DOHH2 (cell line): ENCODE results near the gene AMACR.

Source experiments
- H3F3A ChIP-seq: fragments of 200-600 bp; sonication (generic), shearing (Covaris generic); 2 replicates; pipeline ENCODE4 v1.6.0; 2016; ENCODE audit warnings: antibody characterized with exemption, mild to moderate bottlenecking; ENCODE audit not compliant: control insufficient read depth, insufficient read depth
- H3K27ac ChIP-seq: fragments of 200-600 bp; sonication (generic); 2 replicates; pipeline ENCODE4 v1.5.1; 2014; ENCODE audit warnings: low read depth, mild to moderate bottlenecking, low read length, moderate library complexity
- H3K27me3 ChIP-seq: fragments of 200-600 bp; sonication (generic); 2 replicates; pipeline ENCODE4 v1.6.1; 2014; ENCODE audit warnings: mild to moderate bottlenecking, low read length, mixed read lengths; ENCODE audit not compliant: control insufficient read depth
- H3K36me3 ChIP-seq: fragments of 200-600 bp; sonication (generic); 2 replicates; pipeline ENCODE4 v1.6.1; 2014; ENCODE audit warnings: mild to moderate bottlenecking, low read length, moderate library complexity, mixed read lengths; ENCODE audit not compliant: control insufficient read depth
- H3K4me1 ChIP-seq: fragments of 200-600 bp; sonication (generic); 2 replicates; pipeline ENCODE4 v1.6.1; 2014; ENCODE audit warnings: mild to moderate bottlenecking, low read length, mixed read lengths; ENCODE audit not compliant: control insufficient read depth
- H3K4me2 ChIP-seq: fragments of 200-600 bp; sonication (generic); 2 replicates; pipeline ENCODE4 v1.6.0; 2014; ENCODE audit warnings: mild to moderate bottlenecking, low read length, moderate library complexity
- H3K4me3 ChIP-seq: fragments of 200-600 bp; sonication (generic); 2 replicates; pipeline ENCODE4 v1.5.1; 2014; ENCODE audit warnings: mild to moderate bottlenecking, low read length, mixed read lengths
- H3K79me2 ChIP-seq: fragments of 200-600 bp; sonication (generic); 2 replicates; pipeline ENCODE4 v1.6.1; 2014; ENCODE audit warnings: mild to moderate bottlenecking, low read length, mixed read lengths; ENCODE audit not compliant: control insufficient read depth
- H3K9me2 ChIP-seq: fragments of 200-600 bp; sonication (generic); replicated peaks from 2 replicates; pipeline ENCODE4 v1.6.1; 2014; ENCODE audit warnings: mild to moderate bottlenecking, low read length, mixed read lengths; ENCODE audit not compliant: control insufficient read depth
- H3K9me3 ChIP-seq: fragments of 200-600 bp; sonication (generic); 2 replicates; pipeline ENCODE4 v1.6.1; 2014; ENCODE audit warnings: antibody characterized with exemption, low read length, mixed read lengths; ENCODE audit not compliant: control insufficient read depth, insufficient read depth
- H4K20me1 ChIP-seq: fragments of 200-600 bp; sonication (generic); 2 replicates; pipeline ENCODE4 v1.6.0; 2014; ENCODE audit warnings: low read depth, mild to moderate bottlenecking, antibody characterized with exemption, low read length, moderate library complexity; ENCODE audit not compliant: control insufficient read depth, insufficient read depth
- CTCF ChIP-seq: fragments of 200-600 bp; sonication (generic); IDR thresholded peaks from one replicate; pipeline ENCODE4 v1.5.1; 2014; ENCODE audit warnings: antibody characterized with exemption, mild to moderate bottlenecking, low read depth, low read length; ENCODE audit not compliant: poor library complexity, severe bottlenecking
- EZH2phosphoT487 ChIP-seq: fragments of 200-600 bp; sonication (generic); IDR thresholded peaks from 2 replicates; pipeline ENCODE4 v1.6.1; 2017; ENCODE audit warnings: borderline replicate concordance, mild to moderate bottlenecking, antibody characterized with exemption, low read length, moderate library complexity, mixed read lengths

Gene AMACR

GRCh38 chr5:34009610-34010009 is 1.8 kb upstream of the AMACR start:
- TF ChIP-seq CTCF, result no peak
- no peak for TF ChIP-seq EZH2phosphoT487
- no peaks in the 10 kb centered on the region for H3K79me2 ChIP-seq
- peaks cover 6% of the 10 kb centered on the region; the same call in 1 of the 2 replicates for H3K27me3 ChIP-seq
- peaks cover 22% of the 10 kb centered on the region for H3K4me1 ChIP-seq
- H3K27ac ChIP-seq, result no peak overlapping the region
- H3K4me3 ChIP-seq, result no peak overlapping the region
- no peaks in the 10 kb centered on the region for H3K36me3 ChIP-seq
- no peaks in the 10 kb centered on the region for H3K9me2 ChIP-seq
- H4K20me1 ChIP-seq, result no peaks in the 10 kb centered on the region
- peak overlapping the region; percentile 82 for H3K4me2 ChIP-seq
- H3K9me3 ChIP-seq, result no peaks in the 10 kb centered on the region
- H3F3A ChIP-seq, result no peaks in the 10 kb centered on the region

- Histone ChIP-seq H3K9me3 (no peaks in the 10 kb centered on the region), H3K9me2 (no peaks in the 10 kb centered on the region), H3K4me3 (peak overlapping the region; percentile 96), H4K20me1 (no peaks in the 10 kb centered on the region), H3F3A (no peaks in the 10 kb centered on the region), H3K27me3 (peaks cover 6% of the 10 kb centered on the region; the same call in 1 of the 2 replicates), H3K4me1 (peaks cover 22% of the 10 kb centered on the region), H3K4me2 (peak overlapping the region; percentile 82), H3K36me3 (no peaks in the 10 kb centered on the region), H3K27ac (peak overlapping the region; percentile 52; the same call in 1 of the 2 replicates), H3K79me2 (no peaks in the 10 kb centered on the region)
- TF ChIP-seq CTCF (no peak), EZH2phosphoT487 (no peak)
Measured at GRCh38 chr5:34008802-34009201, 952 bp upstream of the AMACR start.

DNA sequence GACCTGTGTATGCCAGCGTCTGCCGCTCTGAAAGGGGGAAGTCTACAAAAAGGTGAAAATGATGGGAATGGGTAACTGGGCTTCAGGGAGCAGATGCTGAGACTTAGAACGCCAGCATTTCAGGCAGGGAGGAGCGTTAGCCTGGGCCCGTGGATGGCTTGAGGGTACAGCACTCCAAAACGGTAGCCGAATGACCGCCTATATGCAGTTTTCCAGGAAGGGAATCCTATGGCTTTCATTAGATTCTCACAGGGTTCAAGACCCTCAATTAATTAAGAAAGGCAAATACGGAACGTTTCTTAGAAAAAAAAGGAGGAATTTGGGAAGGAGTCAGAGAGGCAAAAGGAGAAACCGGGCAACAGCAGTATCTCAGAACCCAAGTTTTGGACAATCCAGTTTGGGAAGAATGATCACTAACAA is 639 bp downstream of the AMACR start:
- TF ChIP-seq EZH2phosphoT487, result no peak
- TF ChIP-seq CTCF, result no peak
- no peaks in the 10 kb centered on the region for H3K36me3 ChIP-seq
- no peaks in the 10 kb centered on the region for H3F3A ChIP-seq
- no peaks in the 10 kb centered on the region for H3K79me2 ChIP-seq
- peaks cover 22% of the 10 kb centered on the region for H3K4me1 ChIP-seq
- H3K27ac ChIP-seq, result peak overlapping the region; percentile 52
- no peaks in the 10 kb centered on the region for H3K27me3 ChIP-seq
- no peaks in the 10 kb centered on the region for H3K9me2 ChIP-seq
- no peaks in the 10 kb centered on the region for H4K20me1 ChIP-seq
- peak overlapping the region; percentile 96 for H3K4me3 ChIP-seq
- H3K4me2 ChIP-seq, result peak overlapping the region; percentile 82
- no peaks in the 10 kb centered on the region for H3K9me3 ChIP-seq

DNA sequence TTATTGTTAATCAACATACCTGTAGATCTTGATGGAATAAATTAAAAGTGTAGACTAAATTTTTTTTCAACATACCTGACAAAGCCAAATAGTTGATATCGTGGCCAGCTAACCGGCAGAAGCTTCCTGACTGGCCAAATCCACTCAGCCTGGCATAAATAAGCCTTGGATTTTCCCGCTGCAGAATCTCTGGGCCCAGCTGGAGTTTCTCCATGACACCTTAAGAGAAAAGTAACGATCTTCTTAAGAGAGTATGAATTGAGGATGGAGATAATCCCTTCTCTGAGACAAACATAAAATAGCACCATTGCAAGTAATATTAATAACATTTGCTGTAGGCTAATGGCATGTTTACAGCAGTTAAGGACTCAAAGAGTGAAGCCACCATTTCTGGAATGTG is 2.2 kb downstream of the AMACR start:
- Histone ChIP-seq H3F3A (no peaks in the 10 kb centered on the region), H3K27me3 (no peaks in the 10 kb centered on the region), H4K20me1 (no peaks in the 10 kb centered on the region), H3K79me2 (no peaks in the 10 kb centered on the region), H3K27ac (no peak overlapping the region), H3K4me1 (peaks cover 22% of the 10 kb centered on the region), H3K36me3 (no peaks in the 10 kb centered on the region), H3K9me3 (no peaks in the 10 kb centered on the region), H3K4me2 (no peak overlapping the region), H3K9me2 (no peaks in the 10 kb centered on the region), H3K4me3 (no peak overlapping the region)
- no peak for TF ChIP-seq EZH2phosphoT487
- TF ChIP-seq CTCF, result no peak
